GM20000 (cell line): ENCODE measurements around the gene CD96.

Experiments
- DNase-seq: peaks from one replicate; pipeline ENCODE4 v3.0.0; 2012; ENCODE audit warnings: low spot score
- TF ChIP-seq, protein P1 (sequence below): IDR thresholded peaks from 2 replicates; pipeline ENCODE4 v1.5.1; 2012; ENCODE audit warnings: mild to moderate bottlenecking, control low read depth; ENCODE audit errors: extremely low read depth, missing control alignments

The CD96 gene

GRCh38 chr3:111588527-111588926 is 46.5 kb downstream of the CD96 start:
- TF ChIP-seq, protein P1, sequence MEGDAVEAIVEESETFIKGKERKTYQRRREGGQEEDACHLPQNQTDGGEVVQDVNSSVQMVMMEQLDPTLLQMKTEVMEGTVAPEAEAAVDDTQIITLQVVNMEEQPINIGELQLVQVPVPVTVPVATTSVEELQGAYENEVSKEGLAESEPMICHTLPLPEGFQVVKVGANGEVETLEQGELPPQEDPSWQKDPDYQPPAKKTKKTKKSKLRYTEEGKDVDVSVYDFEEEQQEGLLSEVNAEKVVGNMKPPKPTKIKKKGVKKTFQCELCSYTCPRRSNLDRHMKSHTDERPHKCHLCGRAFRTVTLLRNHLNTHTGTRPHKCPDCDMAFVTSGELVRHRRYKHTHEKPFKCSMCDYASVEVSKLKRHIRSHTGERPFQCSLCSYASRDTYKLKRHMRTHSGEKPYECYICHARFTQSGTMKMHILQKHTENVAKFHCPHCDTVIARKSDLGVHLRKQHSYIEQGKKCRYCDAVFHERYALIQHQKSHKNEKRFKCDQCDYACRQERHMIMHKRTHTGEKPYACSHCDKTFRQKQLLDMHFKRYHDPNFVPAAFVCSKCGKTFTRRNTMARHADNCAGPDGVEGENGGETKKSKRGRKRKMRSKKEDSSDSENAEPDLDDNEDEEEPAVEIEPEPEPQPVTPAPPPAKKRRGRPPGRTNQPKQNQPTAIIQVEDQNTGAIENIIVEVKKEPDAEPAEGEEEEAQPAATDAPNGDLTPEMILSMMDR = no peak
- DNase-seq = no peak

DNA sequence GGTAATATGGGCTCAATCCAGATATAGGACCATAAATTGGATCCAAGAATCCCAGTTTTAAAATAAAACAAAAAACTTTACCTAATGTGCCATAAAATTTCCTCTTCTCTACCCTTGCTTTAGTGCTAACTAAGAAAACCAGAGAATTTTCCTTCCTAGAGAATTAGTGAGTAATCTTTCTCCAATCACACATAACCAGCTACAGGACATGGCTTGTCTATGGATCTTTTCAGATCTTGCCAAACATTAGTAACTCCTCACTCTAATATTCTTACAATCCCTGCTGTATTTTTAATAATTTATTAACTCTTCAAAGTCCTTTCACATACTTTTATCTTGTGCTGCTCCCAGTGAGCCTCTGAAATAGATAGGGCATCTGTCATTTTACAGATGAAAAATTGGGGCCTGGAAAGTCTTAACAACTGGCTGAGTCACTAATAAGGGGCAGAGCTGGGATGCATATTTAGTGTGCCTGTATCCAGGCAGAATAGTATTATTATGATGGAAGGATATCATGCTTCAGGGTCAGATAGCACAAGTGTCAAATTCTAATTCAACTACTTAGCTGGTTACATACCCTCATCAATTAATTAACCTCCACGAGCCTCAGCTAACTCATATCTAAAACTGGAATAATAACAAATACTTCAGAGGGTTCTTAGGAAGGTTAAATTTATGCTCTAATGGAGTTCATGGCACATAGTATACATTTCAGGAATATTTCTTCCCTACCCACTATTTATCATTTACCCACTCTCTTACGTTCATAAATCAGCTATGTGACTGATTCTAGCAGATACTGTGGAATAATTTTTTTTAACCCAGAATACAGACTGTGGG is 47.5 kb downstream of the CD96 start:
- TF ChIP-seq, protein P1 = no peak
- DNase-seq = no peak

- DNase-seq = no peak
- TF ChIP-seq, protein P1 = no peak
These were observed 48.1 kb downstream of the CD96 start for GRCh38 chr3:111590143-111590491.

DNA sequence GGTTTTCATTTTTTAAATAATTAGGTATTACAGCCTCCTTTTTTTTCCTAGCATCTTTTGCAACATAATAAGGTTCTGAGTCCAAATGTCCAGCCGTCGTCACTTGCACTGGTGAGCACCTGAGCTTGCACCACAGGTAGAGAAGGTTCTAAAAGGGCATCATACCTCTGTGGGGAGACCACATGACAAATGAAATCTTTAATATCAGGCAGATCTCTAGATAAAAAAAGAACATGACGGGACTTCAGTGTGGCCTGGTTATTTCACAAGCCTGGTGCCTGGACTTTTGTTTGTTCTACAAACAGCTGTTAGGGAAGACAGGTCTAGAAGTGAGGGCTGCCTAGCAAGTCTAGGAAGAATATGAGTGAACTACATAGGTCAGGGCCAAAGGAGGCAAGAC is 49.6 kb downstream of the CD96 start:
- TF ChIP-seq, protein P1 = no peak
- DNase-seq = no peak

DNA sequence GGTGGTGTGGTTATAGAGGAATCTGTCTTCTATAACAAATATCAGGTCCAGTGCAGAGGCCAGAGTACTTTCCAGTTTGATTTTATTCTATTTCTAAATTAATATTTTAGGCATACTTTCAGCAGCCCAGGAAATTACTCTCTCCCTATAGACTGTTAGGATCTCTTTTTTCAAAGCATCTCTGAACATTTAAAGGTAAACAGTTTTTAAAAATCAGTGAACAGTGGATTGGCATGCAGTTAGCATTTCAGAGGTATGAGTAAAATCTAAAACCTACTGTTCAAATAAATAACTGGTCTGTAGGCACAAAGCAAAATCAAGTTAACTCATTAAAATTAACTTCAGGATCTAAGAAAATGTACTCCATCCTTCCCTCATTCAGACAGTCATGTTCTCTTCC is 50.1 kb downstream of the CD96 start:
- DNase-seq = no peak
- TF ChIP-seq, protein P1 = no peak

GRCh38 chr3:111592936-111593335 is 50.9 kb downstream of the CD96 start:
- DNase-seq = no peak
- TF ChIP-seq, protein P1 = no peak

- no peak for DNase-seq
- TF ChIP-seq, protein P1 = no peak
These were observed 51.7 kb downstream of the CD96 start for GRCh38 chr3:111593666-111594065.
